Mesothelial cell of epicardium (in vitro differentiated cells): Measurements from ENCODE around the gene ZFX. TPM values are rescaled to one million over a fixed set of nuclear protein-coding genes. Genes with fewer than 3 reads are reported as not detected.

ENCODE experiments used
- DNase-seq, 2 experiments: peaks; one replicate each; pipeline ENCODE4 v3.0.0; 2021; ENCODE audit warnings: low spot score in 2 of 2; ENCODE audit not compliant: unreplicated experiment in 2 of 2
- H3K27ac Mint-ChIP-seq: 2 replicates; pipeline ENCODE4 v1.8.0; 2021; ENCODE audit warnings: mixed read lengths
- H3K27me3 Mint-ChIP-seq: 2 replicates; pipeline ENCODE4 v1.8.0; 2021; ENCODE audit warnings: low read depth, mixed read lengths
- H3K36me3 Mint-ChIP-seq: 2 replicates; pipeline ENCODE4 v1.8.0; 2021; ENCODE audit warnings: mixed read lengths
- H3K4me1 Mint-ChIP-seq: 2 replicates; pipeline ENCODE4 v1.8.0; 2021; ENCODE audit warnings: mixed read lengths
- H3K4me3 Mint-ChIP-seq: 2 replicates; pipeline ENCODE4 v1.8.0; 2021; ENCODE audit warnings: mild to moderate bottlenecking, moderate library complexity, mixed read lengths
- H3K9me3 Mint-ChIP-seq: 2 replicates; pipeline ENCODE4 v1.8.0; 2021; ENCODE audit warnings: mixed read lengths
- total RNA-seq: library from RNA; stranded (reverse); gene quantifications from 3 replicates; pipeline ENCODE4 v1.2.1, GENCODE V29; 2021
- TF ChIP-seq, protein P1 (sequence below): fragments of 200-600 bp; sonication (generic); IDR thresholded peaks from one replicate; pipeline ENCODE4 v1.5.0; 2021; ENCODE audit warnings: antibody characterized with exemption; ENCODE audit not compliant: unreplicated experiment

The ZFX gene
- total RNA-seq, 1 donor from 2014 or later: 131 TPM

DNA sequence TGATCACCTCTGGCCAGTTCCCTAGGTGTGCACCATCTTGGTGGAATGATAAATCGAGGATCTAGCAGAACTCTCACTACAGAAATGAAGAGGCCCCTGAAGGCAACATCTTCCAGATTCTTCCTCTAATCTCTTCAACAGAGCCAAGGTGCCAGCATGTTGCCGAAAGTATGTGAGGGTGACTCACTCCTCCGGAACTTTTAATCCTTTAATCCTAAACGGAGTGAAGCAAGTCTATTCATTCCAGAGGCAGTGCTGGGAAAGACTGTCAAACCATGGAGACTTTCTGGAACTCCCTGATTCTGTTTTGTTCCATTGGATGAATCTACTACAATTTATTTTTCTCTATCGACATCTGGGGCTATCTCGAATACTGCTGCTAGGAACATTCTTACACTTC, 95.7 kb downstream of the ZFX start:
- no peaks in the 10 kb centered on the region for H3K36me3 Mint-ChIP-seq
- H3K27me3 Mint-ChIP-seq: no peaks in the 10 kb centered on the region
- DNase-seq: no peak
- H3K4me3 Mint-ChIP-seq: no peak overlapping the region
- peaks cover 3% of the 10 kb centered on the region for H3K9me3 Mint-ChIP-seq
- TF ChIP-seq, protein P1, sequence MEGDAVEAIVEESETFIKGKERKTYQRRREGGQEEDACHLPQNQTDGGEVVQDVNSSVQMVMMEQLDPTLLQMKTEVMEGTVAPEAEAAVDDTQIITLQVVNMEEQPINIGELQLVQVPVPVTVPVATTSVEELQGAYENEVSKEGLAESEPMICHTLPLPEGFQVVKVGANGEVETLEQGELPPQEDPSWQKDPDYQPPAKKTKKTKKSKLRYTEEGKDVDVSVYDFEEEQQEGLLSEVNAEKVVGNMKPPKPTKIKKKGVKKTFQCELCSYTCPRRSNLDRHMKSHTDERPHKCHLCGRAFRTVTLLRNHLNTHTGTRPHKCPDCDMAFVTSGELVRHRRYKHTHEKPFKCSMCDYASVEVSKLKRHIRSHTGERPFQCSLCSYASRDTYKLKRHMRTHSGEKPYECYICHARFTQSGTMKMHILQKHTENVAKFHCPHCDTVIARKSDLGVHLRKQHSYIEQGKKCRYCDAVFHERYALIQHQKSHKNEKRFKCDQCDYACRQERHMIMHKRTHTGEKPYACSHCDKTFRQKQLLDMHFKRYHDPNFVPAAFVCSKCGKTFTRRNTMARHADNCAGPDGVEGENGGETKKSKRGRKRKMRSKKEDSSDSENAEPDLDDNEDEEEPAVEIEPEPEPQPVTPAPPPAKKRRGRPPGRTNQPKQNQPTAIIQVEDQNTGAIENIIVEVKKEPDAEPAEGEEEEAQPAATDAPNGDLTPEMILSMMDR: no peak
- H3K4me1 Mint-ChIP-seq: peaks cover 18% of the 10 kb centered on the region
- no peak overlapping the region for H3K27ac Mint-ChIP-seq

DNA sequence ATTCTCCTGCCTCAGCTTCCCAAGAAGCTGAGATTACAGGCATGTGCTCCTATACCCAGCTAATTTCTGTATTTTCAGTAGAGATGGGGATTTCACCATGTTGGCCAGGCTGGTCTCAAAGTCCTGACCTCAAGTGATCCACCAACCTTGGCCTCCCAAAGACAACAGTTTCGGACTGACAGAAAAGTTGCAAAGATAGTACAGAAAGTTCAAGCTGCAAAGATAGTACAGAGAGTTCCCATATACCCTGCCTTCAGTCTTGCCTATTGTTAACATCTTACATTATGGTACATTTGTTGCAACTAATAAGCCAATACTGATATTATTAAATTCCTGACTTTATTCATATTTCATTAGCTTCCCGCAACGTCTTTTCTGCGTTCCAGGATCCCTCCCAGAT, 98.5 kb downstream of the ZFX start:
- H3K9me3 Mint-ChIP-seq: peaks cover 3% of the 10 kb centered on the region
- DNase-seq: no peak
- peaks cover 14% of the 10 kb centered on the region for H3K4me1 Mint-ChIP-seq
- no peaks in the 10 kb centered on the region for H3K27me3 Mint-ChIP-seq
- no peak overlapping the region for H3K27ac Mint-ChIP-seq
- TF ChIP-seq, protein P1: no peak
- no peaks in the 10 kb centered on the region for H3K36me3 Mint-ChIP-seq
- H3K4me3 Mint-ChIP-seq: no peak overlapping the region

DNA sequence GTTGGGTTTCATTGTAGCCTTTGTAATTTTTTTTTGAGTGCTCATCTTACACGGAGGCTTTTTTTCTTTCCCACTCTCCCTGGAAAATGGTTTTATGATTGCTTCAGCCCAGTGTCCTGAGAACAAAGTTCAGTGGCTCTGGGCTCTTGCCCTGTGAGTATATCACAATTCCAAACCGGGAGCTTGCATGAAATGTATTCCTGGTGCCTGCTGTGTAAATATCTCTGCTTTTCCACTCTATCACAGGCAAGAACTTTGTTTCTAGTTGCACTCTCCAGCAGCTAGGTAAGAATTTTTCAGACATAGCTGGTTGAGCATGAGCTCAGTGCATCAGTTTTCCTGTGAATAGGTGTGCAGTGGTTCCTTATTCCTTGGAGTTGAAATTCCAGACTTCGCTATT, 103.5 kb downstream of the ZFX start:
- H3K4me1 Mint-ChIP-seq: peaks cover 8% of the 10 kb centered on the region
- H3K27ac Mint-ChIP-seq: no peak overlapping the region
- no peak overlapping the region for H3K4me3 Mint-ChIP-seq

DNA sequence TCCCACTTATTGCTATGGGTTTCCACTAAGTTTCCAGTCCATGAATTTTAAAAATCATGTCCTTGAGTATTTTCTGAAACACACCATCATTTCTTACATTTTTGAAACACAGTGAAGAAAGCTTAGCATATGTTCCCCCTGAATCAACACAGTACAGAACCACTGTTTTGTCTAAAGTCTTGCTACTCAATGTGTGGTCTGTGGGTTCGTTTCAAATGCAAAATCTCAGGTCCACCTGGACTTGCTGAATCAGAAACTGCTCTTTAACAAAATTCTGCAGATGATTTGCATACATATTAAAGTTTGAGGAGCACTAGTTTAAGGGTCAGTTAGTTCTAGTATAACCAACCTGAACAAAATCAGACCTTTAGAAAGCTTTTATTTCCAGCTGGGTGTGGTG, 103.9 kb downstream of the ZFX start:
- Mint-ChIP-seq H3K27ac (no peak overlapping the region), H3K9me3 (peaks cover 8% of the 10 kb centered on the region), H3K36me3 (no peaks in the 10 kb centered on the region), H3K4me3 (no peak overlapping the region), H3K4me1 (peaks cover 8% of the 10 kb centered on the region), H3K27me3 (no peaks in the 10 kb centered on the region)
- TF ChIP-seq, protein P1: no peak
- DNase-seq: no peak

More for the DNA sequence above, 103.5 kb downstream of the ZFX start:
- no peaks in the 10 kb centered on the region for H3K36me3 Mint-ChIP-seq
- peaks cover 8% of the 10 kb centered on the region for H3K9me3 Mint-ChIP-seq
- no peaks in the 10 kb centered on the region for H3K27me3 Mint-ChIP-seq
- no peak for DNase-seq
- TF ChIP-seq, protein P1: no peak

DNA sequence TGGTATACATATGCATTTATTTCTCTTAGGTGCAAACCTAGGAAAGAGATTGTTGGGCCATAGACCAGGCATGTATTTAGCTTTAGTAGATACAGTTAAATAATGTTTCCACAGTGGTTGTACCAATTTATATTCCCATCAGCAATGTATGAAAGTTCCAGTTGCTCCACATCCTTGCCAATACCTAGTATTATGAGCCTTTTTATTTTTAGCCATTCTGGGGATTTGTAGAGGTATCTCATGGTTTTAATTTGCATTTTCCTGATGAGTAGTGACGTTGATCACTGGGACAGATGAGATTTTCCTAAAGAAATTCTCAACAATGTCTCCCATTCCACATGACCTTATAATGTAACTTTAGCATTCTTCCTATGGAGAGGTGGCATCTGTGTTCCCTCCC, 107.5 kb downstream of the ZFX start:
- H3K27ac Mint-ChIP-seq: no peak overlapping the region
- peaks cover 8% of the 10 kb centered on the region for H3K9me3 Mint-ChIP-seq
- H3K4me1 Mint-ChIP-seq: peaks cover 15% of the 10 kb centered on the region
- no peak for DNase-seq
- TF ChIP-seq, protein P1: no peak
- H3K36me3 Mint-ChIP-seq: no peaks in the 10 kb centered on the region
- no peaks in the 10 kb centered on the region for H3K27me3 Mint-ChIP-seq
- H3K4me3 Mint-ChIP-seq: no peak overlapping the region
